GM18870 (cell line): ENCODE measurements around the gene NPTN.

Source experiments
- ATAC-seq: cut with Tn5 transposase; IDR thresholded peaks from one replicate; pipeline ENCODE4 v1.9.1; 2021; ENCODE audit warnings: moderate library complexity; ENCODE audit not compliant: unreplicated experiment

Gene NPTN

DNA sequence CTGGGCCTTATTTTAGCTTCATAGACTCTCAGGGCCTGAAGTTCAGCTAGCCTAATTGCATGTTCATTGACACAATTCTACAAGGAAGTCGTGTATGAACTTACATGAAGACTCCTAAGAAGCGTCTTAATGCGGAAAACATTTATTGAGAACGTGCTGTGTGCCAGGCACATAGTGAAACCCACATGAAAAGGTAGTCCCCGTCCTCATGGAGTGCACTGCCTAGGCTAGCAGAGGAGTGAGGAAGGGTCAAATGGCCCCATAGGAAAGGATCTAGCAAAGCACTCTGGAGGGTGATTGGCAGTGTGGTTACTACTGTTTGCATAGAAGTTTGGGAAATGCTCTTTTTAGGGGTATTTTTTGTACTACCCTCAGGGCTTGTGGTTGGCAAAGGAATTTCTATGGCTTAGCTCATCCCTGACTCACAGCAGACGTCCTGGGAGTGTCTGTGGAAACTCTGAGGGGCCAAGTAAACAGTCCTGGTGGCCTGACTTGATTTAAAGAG is 854 bp upstream of the NPTN start:
- ATAC-seq: no peak

DNA sequence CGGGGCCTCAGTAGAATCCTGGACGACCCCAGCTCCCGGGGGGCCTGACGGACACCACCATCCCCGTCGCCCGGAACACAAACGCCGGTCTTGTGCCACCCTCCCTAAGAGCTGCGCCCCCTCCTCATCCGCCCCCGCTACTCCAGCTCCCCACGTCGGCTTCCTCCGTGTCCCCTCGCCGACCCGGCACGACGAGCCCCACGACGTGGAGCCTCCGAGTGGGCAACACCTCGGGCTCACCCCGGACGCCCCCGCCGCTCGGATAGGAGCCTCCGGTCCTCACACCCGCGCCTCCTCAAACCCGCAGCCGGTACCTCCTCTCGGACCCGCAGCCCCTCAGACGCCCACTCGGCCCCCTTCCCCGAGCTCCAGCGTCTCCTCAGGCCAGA is 525 bp downstream of the NPTN start:
- no peak for ATAC-seq

DNA sequence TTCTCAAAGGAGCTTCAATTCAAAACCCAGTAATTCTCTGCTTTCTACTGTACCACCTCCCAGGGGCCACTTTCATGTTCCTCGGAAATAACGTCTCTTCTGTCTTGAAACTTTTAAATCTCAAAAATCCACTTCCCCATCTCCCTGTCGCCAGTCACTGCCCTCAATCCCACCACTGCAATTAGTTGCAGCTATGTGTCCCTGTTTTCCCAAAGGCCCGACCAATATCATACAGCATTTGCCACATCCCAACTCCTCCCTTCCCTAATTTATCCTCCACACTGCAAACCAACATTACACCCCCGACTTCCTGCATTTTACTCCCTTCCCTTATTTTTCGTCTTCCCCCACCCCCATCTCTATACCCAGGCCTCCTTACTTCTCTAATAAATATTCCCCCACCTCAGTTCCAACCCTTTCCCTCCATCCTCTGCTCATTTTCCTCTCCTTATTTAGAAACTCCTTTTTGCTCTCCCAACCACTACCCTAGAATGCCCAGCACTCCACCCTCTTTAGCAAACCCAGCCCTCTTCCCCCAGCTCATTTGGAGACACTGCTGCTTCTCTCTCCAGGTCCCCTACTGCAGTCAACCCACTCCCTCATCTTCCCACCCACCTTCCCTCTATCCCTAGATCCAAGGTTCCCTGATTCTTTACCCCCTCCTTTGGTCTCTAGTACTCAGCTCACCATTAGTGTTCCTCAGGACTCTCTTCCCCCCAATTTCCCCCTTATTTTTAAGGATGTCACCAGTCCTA is 1.1 kb downstream of the NPTN start:
- no peak for ATAC-seq

DNA sequence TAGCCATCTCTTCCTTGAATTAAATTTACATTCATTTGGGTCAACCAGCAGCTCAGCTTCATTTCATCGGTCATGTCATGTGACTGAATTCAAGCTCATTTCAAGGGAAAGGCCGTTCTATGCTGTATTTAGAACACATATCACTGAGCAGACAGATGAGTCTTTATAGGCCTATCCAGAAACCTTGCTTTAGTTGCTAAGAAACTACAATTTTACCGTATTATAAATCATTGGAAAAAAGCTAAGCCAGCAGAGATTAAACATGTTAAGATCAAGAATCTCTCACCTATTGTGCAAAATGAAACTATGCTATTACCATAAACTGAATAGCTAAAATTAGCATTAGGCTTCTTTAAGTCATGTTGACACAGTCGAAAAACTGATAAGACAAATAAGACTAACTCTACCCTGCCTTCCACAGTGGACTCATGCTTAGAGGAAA is 2.2 kb downstream of the NPTN start:
- no peak for ATAC-seq

DNA sequence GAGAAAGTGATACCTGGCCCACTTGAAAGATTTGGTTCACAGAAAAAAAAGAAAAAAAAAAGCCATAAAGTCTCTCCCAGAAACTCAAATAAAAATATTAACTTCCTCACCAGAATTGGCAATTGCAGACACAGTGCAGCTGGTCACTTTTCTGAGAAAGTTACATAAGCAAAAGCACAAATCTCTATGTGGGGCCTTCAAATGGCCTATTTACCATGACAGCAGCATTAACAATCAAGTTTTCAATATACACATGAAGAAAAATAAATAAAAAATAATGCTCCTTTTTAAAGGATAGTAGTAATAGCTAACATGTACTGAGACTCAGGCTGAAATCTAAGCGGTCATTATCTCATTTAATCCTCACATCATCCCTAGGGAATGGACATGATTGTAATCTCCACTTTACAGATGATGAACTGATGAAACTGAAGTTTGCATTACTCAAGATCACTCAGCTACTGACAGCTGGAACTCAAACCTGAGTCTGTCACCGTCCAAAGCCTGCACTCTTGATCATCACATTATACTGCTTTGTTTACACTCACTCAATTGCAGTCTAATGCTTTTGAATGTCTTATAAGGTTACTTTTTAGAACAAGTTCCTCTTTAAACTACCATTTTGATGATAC is 3.3 kb downstream of the NPTN start:
- no peak for ATAC-seq

DNA sequence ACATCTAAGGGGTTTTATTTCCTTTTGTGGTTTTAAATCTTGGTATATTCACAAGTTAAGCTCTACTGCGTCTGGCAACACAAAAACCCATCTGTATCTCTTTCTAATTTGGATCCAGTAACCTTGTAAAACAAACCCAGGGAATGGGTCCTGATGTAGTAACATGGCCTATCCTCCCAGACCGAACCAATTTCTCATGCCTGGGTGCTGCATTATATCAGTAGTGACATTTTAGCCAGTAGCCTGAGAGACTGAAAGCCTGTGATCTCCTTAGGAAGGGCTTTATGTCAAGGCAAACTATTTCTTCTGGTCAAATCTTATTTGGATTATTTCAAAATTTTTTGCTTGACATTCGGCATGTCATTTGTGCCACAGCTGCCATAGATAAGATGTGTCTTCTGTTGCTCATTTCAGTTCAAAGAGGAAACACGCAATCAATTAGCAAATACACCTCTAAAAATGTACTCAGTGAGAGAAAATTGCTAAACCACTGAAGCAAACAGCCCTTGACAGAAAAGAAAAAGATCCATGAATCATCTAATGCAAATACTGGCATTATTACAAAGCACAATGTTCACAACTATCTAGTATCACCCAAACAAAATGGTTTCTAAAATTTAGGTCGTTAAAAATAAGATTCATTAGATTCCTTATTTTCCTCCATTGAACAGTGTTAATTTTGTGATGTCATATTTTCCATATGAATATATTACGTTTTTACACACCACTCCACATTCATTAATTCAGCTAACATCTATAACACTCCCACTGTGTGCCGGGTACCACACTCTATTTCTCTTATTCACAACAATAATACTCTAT is 4.0 kb downstream of the NPTN start:
- ATAC-seq: no peak

DNA sequence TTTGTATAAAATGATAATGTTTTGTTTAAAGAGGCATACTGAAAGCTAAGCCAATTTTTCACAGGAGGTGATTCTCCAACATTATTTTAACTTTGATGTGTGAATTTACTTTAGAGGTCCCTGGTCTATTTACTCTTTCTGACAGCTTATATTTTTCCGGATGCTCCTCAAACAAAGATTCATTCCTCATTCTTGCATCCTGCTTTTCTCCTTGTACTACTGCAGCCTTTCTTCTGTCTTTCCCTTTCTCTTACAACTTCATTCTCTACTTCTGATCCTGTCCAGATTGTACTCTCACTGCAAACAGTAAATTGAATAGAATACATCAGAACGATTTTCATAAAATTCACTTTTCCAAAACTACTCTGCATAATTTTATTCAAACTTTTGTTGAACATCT is 5.1 kb downstream of the NPTN start:
- ATAC-seq: no peak

DNA sequence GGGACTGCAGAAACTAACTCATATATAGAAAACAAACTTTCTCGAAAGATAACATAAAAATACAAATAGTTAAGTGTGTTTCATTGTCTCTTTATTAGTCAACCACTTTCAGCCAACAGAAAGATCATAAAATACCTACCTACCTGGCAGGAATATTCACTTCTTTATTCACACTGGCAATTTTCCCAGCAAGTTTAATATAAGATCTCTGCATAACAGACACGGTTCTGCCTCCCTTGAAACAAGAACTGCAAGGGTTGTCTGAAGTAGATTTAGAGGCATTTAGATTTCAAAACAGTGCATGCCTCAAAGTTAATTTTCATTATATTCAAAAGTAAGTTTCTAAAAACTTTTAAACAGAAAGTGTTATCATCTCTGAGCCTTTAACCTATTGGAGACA is 7.1 kb downstream of the NPTN start:
- no peak for ATAC-seq

DNA sequence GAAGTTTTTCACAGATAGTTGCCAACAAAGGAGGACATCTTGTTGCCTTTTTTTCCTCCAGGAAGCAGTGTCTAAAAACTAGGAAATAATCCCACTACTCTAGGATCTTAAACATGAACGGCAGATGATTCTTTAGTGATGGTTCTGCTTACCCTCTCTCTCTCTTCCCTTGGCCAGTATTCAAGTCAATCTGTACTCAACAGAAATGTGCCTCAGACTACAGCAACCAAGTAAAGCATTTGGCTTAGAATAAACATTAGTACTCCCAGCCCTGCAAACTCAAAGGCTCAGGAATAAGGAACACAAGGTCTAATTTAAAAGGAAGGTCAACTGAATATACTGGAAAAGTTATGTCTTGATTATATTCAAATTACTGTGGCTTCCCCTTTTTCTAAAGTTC is 8.7 kb downstream of the NPTN start:
- no peak for ATAC-seq

DNA sequence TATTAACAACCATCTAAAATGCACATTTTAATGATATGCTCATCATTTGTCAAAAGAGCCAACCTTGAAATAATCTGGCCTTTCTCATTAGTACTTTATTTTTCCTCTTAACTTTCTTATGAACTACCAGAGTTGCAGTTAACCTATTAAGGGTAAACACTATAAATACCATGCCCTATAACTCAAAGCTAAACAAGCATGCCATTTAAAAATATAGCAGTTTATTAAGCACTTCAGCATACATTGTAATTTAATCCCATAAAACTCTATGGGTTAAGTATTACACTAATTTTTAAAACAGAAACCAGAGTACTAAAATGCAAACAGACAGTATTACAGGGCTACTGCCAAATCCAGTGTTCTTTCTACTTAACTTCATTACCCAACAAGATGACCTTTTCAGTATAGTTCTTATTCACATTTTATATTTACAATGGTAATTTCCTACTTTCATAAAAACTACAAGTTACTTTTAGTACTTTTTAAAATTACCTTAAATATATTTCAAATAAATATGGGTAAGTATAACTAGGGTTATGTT is 11.8 kb downstream of the NPTN start:
- ATAC-seq: no peak

DNA sequence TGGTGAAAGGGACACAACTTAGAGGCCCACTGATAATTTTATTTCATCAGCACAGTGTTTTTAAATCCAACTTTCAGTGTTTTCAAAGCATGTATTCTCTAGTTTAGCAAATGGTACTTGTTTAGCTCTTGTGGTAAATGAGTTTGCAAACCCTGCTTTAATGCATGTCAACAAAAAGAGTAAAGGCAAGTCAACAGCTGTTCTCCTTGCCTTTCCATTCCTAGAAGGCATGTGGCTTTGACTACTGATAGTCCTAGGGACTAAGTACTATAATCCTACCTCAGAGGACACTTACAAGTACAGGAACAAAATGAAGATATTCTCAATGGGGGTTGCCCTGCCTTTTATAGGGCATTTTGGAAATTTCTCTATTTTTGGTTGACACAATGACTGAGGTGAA is 13.1 kb downstream of the NPTN start:
- no peak for ATAC-seq

DNA sequence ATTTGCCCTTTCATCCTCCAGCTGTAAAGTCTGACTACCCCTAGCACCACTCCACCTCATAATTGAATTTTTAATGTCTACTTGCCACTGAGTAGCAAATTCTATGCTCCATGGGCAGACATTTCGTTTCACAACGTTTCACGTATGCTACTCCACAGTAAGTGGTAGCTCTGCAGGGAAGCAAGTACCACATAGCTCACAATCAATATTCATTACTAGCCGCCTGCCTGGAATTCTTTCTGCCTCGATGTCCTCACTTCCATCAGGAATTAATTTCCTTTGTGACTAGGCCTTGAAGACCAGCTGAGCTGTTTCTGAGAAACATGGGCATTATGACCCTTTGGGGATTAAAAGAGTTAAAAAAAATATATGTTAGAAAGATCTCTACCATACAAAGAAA is 15.3 kb downstream of the NPTN start:
- ATAC-seq: no peak

DNA sequence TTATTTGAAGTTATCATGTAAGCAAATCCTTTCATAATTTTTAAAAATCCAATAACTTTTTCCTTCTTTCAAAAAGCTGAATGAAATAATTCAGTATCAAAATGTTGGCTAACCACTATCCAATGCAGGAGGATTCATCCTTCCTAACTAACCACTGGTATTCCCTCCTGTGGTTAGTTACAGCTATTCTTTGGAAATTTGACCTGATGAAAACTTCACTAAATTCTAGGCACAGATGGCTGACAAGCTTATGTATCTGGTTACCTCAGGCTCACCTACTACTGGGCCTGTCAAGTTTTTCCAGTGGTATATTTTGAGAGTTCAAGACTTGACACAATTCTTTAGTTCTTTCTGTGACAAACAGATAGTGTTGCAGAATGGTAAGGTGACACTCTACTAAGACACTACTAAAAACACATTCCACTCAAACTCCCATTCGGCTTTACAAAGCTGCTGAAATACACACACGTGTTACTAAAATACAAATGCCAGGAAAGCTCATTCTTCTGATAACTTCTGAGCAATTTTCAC is 15.8 kb downstream of the NPTN start:
- no peak for ATAC-seq

DNA sequence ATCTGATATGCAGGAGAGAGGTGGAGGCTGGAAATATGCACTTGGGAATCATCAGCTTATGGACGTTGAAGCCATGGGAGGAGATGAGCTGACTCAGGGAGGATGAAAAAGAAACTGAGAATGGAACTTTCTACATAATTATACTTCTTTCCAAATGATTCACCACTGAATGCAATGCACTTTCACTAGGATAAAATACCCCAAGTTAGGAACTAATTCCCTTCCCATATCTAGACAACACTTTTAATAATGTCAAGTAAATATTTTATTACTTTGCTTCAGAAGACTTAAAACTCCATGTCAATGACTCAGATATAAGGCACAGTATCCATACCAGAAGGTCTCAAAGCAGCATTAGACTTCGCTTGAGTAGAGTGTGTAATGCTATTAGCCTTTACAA is 24.2 kb downstream of the NPTN start:
- no peak for ATAC-seq

DNA sequence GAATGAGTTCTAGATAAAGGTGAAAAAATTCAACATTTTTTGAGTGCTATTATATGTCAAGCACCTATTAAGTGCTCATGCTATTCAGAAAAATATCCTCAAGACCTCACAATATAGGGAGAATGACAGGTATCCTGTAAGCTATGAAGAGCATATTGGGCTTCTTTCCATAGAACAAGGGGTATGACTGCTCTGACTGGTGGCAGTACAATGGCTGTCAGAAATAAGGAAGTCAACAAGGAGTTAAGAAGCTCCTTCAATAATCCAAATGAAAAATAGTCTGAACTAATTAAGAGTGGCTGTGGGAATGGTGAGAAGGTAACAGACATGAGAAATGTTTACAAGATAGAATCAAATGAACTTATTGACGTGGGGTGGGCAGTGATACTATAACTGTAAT is 24.7 kb downstream of the NPTN start:
- ATAC-seq: no peak

DNA sequence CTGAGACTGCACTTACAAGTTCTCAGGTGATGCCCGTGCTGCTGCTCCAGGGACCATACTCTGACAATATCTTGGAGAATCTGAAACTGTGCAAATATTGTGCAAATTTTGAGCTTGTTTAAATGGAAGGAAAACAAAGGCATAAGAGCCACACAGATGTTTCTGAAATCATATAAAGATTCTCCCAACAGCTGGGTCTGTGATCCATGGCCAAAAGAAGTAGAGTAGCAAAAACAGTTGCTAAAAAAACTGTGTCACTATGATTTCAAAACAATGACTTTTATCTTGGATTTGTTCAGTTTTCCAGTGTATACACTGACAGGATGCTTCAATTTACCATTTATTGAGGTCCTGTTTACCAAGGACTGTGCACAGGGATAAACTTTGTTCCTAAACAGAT is 25.3 kb downstream of the NPTN start:
- ATAC-seq: no peak

DNA sequence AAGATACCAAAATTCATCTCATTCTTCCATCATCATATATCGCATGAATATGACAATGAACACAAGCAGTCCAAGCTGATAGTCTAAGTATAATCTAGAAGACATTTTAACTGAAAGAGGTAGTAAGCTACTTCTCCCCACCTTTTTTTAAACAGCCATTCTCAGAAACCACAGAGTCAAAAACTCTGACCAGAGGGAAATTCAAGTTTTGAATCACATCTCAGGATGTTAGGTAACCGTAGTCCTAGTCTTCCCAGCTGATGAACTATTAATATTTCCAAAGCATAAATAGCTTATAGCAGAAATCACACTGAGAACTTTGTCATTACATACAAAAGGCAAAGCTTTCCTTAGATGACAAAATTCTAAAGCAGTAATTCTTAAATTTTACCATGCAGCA is 25.8 kb downstream of the NPTN start:
- no peak for ATAC-seq

DNA sequence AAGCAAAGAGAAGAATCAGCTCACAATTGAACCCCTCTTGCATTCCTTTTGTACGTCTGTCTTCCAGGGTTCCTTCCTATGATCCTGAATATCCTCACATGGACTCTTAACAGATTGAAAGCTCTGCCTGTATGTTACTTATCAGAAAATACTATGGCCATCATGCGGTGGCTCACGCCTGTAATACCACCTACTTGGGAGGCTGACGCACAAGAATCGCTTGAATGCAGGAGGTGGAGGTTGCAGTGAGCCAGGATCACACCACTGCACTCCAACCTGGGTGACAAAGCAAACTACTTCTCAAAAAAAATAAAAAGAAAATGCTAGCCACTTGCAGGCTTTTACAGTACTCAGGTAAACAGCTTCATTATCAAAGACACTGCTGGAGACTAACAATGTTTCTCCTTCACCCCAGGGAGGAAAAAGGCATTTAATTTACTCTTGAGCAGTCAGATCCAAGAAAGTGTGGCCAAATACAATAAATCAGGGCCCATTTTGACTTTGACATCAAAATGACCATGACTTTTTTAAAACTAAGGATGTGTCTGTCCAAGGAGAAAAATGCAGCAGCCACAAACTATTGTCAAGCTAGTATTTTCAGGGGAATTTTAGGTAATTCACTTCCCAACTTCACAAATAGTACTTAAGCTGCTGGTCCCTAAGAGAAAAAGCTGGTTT is 27.3 kb downstream of the NPTN start:
- ATAC-seq: no peak

DNA sequence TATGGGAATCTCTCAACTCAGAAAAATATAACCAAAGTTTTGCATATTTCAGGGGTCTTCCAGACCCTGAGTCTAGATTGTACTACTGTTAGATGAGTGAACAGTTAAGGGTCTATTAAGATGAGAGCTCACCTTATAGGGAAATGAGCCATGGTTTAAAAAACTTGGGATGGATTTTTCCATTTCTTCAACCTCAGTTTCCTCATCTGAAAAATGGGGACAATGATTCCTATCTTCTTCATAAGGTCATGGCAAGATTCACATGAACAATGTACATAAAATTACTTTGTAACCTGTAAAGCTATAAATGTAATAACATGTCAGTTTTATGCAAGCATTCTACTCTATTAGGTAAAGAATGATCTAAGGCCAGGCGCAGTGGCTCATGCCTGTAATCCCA is 28.7 kb downstream of the NPTN start:
- ATAC-seq: no peak

DNA sequence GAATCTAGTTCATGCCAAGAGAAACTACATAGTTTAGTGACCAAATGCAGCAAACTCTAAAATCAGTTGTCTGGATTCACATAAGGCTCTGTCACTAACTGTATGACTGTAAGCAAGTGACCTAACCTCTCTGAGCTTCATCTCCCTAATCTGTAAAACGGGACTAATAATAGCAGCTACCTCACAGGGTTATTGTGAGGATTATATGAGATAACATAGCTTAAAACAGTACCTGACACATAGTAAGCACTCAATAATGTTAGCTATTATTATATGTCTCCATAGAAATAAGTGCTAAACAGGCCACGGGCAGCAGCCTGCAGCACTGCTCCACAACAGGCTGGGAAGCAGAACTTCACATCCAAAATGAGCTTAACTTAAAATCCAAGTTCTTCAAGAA is 30.2 kb downstream of the NPTN start:
- ATAC-seq: no peak

DNA sequence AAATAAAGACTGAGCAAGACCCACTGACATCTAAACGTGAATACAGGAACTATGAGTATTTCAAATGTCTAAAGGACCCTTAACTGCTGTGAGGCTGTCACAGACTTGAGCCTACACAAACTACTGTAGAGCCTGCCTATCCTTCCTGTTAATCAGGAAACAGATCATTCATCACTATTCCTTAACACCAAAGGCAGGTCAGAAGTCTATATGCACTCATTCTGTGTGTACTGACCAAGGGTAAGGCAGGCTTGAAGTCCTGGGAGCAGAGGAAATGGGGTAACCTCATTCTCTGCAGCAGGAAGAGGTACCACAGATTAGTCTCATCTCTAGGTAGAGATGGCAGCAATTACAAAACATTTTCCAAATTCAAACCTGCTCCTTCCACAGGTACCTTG is 30.7 kb downstream of the NPTN start:
- ATAC-seq: no peak
